Cardiac septum (tissue), 1 donor: Measurements from ENCODE around the gene FNDC11. TPM values are rescaled to one million over a fixed set of nuclear protein-coding genes. Genes with fewer than 3 reads are reported as not detected.

Source experiments
- DNase-seq: peaks from one replicate; pipeline ENCODE4 v3.0.0-alpha.2; 2020; ENCODE audit warnings: low spot score
- intact Hi-C: fragments of 100-400 bp; cut with DNase I; formaldehyde crosslinking; loops from one replicate; pipeline ENCODE4 v1.14.0; 2022
- total RNA-seq: library from RNA; stranded (reverse); fragmentation: NEBNext Ultra II Directional; extraction: Animal tissue kit (Norgen Biotek cat#: 25700); gene quantifications from one replicate; pipeline ENCODE4 v1.2.1, GENCODE V29; 2021
- donor health status: DM: no; HTN: no; CAD: no.

Gene FNDC11
- total RNA-seq, 1 donor from 2014 or later: not detected

GRCh38 chr20:63522091-63522868 lies 31.7 kb upstream of the FNDC11 start:
- intact Hi-C loops: loop anchor here (10.0 kb wide), 1 partner anchor 543 kb away; the partner anchor contains the start of gene TCEA2
- no peak for DNase-seq

- DNase-seq: no peak
- intact Hi-C loops: loop anchor here (10.0 kb wide), 1 partner anchor 542 kb away; the partner anchor contains the start of gene TCEA2
Measured at GRCh38 chr20:63522981-63523611, 30.9 kb upstream of the FNDC11 start.

- intact Hi-C loops: loop anchor here (10.0 kb wide), 1 partner anchor 540 kb away; the partner anchor contains the start of gene TCEA2
- DNase-seq: no peak
Measured at GRCh38 chr20:63525185-63525584, 28.8 kb upstream of the FNDC11 start.

- DNase-seq: no peak
- intact Hi-C loops: loop anchor here (10.0 kb wide), 1 partner anchor 539 kb away; the partner anchor contains the start of gene TCEA2
Measured at GRCh38 chr20:63525971-63526370, 28.0 kb upstream of the FNDC11 start.

- intact Hi-C loops: loop anchor here (10.0 kb wide), 1 partner anchor 538 kb away; the partner anchor contains the start of gene TCEA2
- DNase-seq: no peak
Measured at GRCh38 chr20:63527184-63527583, 26.8 kb upstream of the FNDC11 start.

- no peak for DNase-seq
- intact Hi-C loops: loop anchor here (10.0 kb wide), 1 partner anchor 535 kb away; the partner anchor contains the start of gene TCEA2
Measured at GRCh38 chr20:63529180-63529860, 24.6 kb upstream of the FNDC11 start.

- intact Hi-C loops: loop anchor here (10.0 kb wide), 2 partner anchors 335 to 535 kb away; partner anchors contain the start of genes ABHD16B, TCEA2 and TPD52L2
- no peak for DNase-seq
Measured at GRCh38 chr20:63529861-63530787, 23.8 kb upstream of the FNDC11 start.

GRCh38 chr20:63530788-63531160 lies 23.2 kb upstream of the FNDC11 start:
- no peak for DNase-seq
- intact Hi-C loops: loop anchor here (10.0 kb wide), 1 partner anchor 334 kb away; the partner anchor contains the start of genes ABHD16B and TPD52L2

GRCh38 chr20:63531686-63532448 lies 22.1 kb upstream of the FNDC11 start:
- no peak for DNase-seq
- intact Hi-C loops: loop anchor here (10.0 kb wide), 1 partner anchor 333 kb away; the partner anchor contains the start of genes ABHD16B and TPD52L2

GRCh38 chr20:63532449-63532971 lies 21.4 kb upstream of the FNDC11 start:
- DNase-seq: no peak
- intact Hi-C loops: loop anchor here (10.0 kb wide), 1 partner anchor 332 kb away; the partner anchor contains the start of genes ABHD16B and TPD52L2

- no peak for DNase-seq
- intact Hi-C loops: loop anchor here (10.0 kb wide), 1 partner anchor 331 kb away; the partner anchor contains the start of genes ABHD16B and TPD52L2
Measured at GRCh38 chr20:63533388-63533787, 20.6 kb upstream of the FNDC11 start.

GRCh38 chr20:63533871-63534393 lies 20.0 kb upstream of the FNDC11 start:
- intact Hi-C loops: loop anchor here (10.0 kb wide), 1 partner anchor 331 kb away; the partner anchor contains the start of genes ABHD16B and TPD52L2
- DNase-seq: no peak

- intact Hi-C loops: loop anchor here (10.0 kb wide), 1 partner anchor 330 kb away; the partner anchor contains the start of genes ABHD16B and TPD52L2
- DNase-seq: no peak
Measured at GRCh38 chr20:63534427-63534830, 19.5 kb upstream of the FNDC11 start.

GRCh38 chr20:63534831-63535651 lies 18.9 kb upstream of the FNDC11 start:
- no peak for DNase-seq
- intact Hi-C loops: loop anchor here (5.0 to 10.0 kb wide), 3 partner anchors 77 to 587 kb away; partner anchors contain the start of genes ABHD16B and TPD52L2

- DNase-seq: no peak
- intact Hi-C loops: loop anchor here (2.0 to 10.0 kb wide), 4 partner anchors 76 to 586 kb away; partner anchors contain the start of genes ABHD16B and TPD52L2
Measured at GRCh38 chr20:63536241-63536977, 17.6 kb upstream of the FNDC11 start.
